GM23338 (cell line): ENCODE measurements around the gene PARVA. TPM values are rescaled to one million over a fixed set of nuclear protein-coding genes. Genes with fewer than 3 reads are reported as not detected.

Experiments used
- ATAC-seq: fragments of 200-7000 bp; cut with Tn5 transposase; 3 replicates; pipeline ENCODE4 v1.9.1; 2020
- DNase-seq: peaks from one replicate; pipeline ENCODE4 v3.0.0-alpha.2; 2015; ENCODE audit warnings: low spot score
- H2AFZ ChIP-seq: fragments of 200-600 bp; sonication (generic); 2 replicates; pipeline ENCODE4 v1.8.0; 2016; ENCODE audit warnings: antibody characterized with exemption, mild to moderate bottlenecking, moderate library complexity
- H3F3A ChIP-seq: fragments of 200-600 bp; sonication (generic); replicated peaks from 2 replicates; pipeline ENCODE4 v1.8.0; 2017; ENCODE audit warnings: antibody characterized with exemption, mixed run types, low read depth
- H3K27ac ChIP-seq: fragments of 200-600 bp; sonication (generic); 2 replicates; pipeline ENCODE4 v1.6.1; 2016; ENCODE audit warnings: low read depth
- H3K27me3 ChIP-seq: fragments of 200-600 bp; sonication (generic); 2 replicates; pipeline ENCODE4 v1.8.0; 2016; ENCODE audit warnings: mild to moderate bottlenecking, mixed run types, moderate library complexity; ENCODE audit not compliant: insufficient read depth
- H3K36me3 ChIP-seq: fragments of 200-600 bp; sonication (generic); 2 replicates; pipeline ENCODE4 v1.8.0; 2016; ENCODE audit warnings: mild to moderate bottlenecking; ENCODE audit not compliant: insufficient read depth
- H3K4me1 ChIP-seq: fragments of 200-600 bp; sonication (generic); 2 replicates; pipeline ENCODE4 v1.8.0; 2016; ENCODE audit warnings: mild to moderate bottlenecking, moderate library complexity; ENCODE audit not compliant: insufficient read depth
- H3K4me2 ChIP-seq: fragments of 200-600 bp; sonication (generic); 2 replicates; pipeline ENCODE4 v1.7.1; 2017; ENCODE audit warnings: mixed run types
- H3K4me3 ChIP-seq: fragments of 200-600 bp; sonication (generic); 2 replicates; pipeline ENCODE4 v1.6.1; 2016; ENCODE audit warnings: mixed run types
- H3K79me2 ChIP-seq: fragments of 200-600 bp; sonication (generic); replicated peaks from 2 replicates; pipeline ENCODE4 v1.8.0; 2017; ENCODE audit warnings: mild to moderate bottlenecking; ENCODE audit not compliant: insufficient read depth
- H3K9me2 ChIP-seq: fragments of 200-600 bp; sonication (generic); 2 replicates; pipeline ENCODE4 v1.8.0; 2017; ENCODE audit not compliant: insufficient read depth
- H4K20me1 ChIP-seq: fragments of 200-600 bp; sonication (generic); replicated peaks from 2 replicates; pipeline ENCODE4 v1.8.0; 2017; ENCODE audit warnings: mild to moderate bottlenecking; ENCODE audit not compliant: insufficient read depth
- H3K27ac Mint-ChIP-seq: 2 replicates; pipeline ENCODE4 v1.8.0; 2020; ENCODE audit warnings: inconsistent platforms, mild to moderate bottlenecking, moderate library complexity, mixed read lengths
- H3K27me3 Mint-ChIP-seq: 3 replicates; pipeline ENCODE4 v1.8.0; 2022; ENCODE audit warnings: low read depth, mild to moderate bottlenecking, moderate library complexity, mixed read lengths, inconsistent platforms; ENCODE audit not compliant: insufficient read depth, poor library complexity
- H3K36me3 Mint-ChIP-seq: 3 replicates; pipeline ENCODE4 v1.8.0; 2021; ENCODE audit warnings: low read depth, mild to moderate bottlenecking, inconsistent platforms, moderate library complexity, mixed read lengths
- H3K4me1 Mint-ChIP-seq: 3 replicates; pipeline ENCODE4 v1.8.0; 2020; ENCODE audit warnings: mild to moderate bottlenecking, inconsistent platforms, mixed read lengths
- H3K4me3 Mint-ChIP-seq: 3 replicates; pipeline ENCODE4 v1.8.0; 2021; ENCODE audit warnings: moderate library complexity, mild to moderate bottlenecking, inconsistent platforms, mixed read lengths
- H3K9me3 Mint-ChIP-seq: 3 replicates; pipeline ENCODE4 v1.8.0; 2020; ENCODE audit warnings: moderate library complexity, mild to moderate bottlenecking, inconsistent platforms, mixed read lengths
- CREB1 ChIP-seq: fragments of 250-450 bp; sonication (Bioruptor Pico); IDR thresholded peaks from 2 replicates; pipeline ENCODE4 v1.5.0; 2020; ENCODE audit warnings: low read depth, mild to moderate bottlenecking, moderate library complexity
- JUNB ChIP-seq: IDR thresholded peaks from one replicate; pipeline ENCODE4 v1.6.1; 2016; ENCODE audit warnings: antibody characterized with exemption; ENCODE audit not compliant: unreplicated experiment
- REST ChIP-seq: IDR thresholded peaks from one replicate; pipeline ENCODE4 v1.6.1; 2018; ENCODE audit warnings: antibody characterized with exemption; ENCODE audit not compliant: unreplicated experiment
- polyA plus RNA-seq: library from polyadenylated mRNA; unstranded; fragments of >200 nt; fragmentation: Nextera tagmentation; extraction: Ambion mirVana; gene quantifications from 2 replicates; pipeline ENCODE4 v1.2.1, GENCODE V29; 2016
- total RNA-seq: library from RNA; depleted of rRNA; stranded (reverse); fragments of >200 nt; shearing (Covaris generic); gene quantifications from 2 replicates; pipeline ENCODE4 v1.2.3, GENCODE V29; 2014
- TF ChIP-seq, protein P1 (sequence below): fragments of 250-450 bp; sonication (Bioruptor Pico); IDR thresholded peaks from 2 replicates; pipeline ENCODE4 v1.5.0; 2020; ENCODE audit warnings: mild to moderate bottlenecking, moderate library complexity
- TF ChIP-seq, protein P2 (sequence below): IDR thresholded peaks from 2 replicates; pipeline ENCODE4 v1.6.1; 2016; ENCODE audit warnings: antibody characterized with exemption

Gene PARVA
- total and polyA plus RNA-seq, 2 experiments from 2014 or later, result 5.8 to 6.9 TPM

DNA sequence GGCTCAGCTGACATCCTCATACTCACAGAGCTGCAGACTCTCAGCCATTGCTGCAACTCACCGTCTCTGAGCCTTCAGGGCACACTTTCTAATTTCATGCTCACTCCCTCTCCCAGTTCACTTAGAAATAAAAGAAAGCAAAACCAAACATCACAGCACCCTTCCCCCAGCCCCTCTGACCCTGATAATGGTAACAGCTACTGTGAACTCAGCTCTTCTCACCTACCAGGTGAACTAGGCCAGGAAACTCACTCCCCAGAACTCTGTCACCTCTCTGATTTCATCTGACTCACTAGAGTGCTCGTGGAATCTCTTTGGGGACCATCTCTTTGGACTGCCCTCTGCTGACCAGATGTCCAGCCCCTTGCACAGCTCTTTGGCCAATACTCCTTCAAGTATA, 14.5 kb upstream of the PARVA start (continued):
- TF ChIP-seq, protein P1, sequence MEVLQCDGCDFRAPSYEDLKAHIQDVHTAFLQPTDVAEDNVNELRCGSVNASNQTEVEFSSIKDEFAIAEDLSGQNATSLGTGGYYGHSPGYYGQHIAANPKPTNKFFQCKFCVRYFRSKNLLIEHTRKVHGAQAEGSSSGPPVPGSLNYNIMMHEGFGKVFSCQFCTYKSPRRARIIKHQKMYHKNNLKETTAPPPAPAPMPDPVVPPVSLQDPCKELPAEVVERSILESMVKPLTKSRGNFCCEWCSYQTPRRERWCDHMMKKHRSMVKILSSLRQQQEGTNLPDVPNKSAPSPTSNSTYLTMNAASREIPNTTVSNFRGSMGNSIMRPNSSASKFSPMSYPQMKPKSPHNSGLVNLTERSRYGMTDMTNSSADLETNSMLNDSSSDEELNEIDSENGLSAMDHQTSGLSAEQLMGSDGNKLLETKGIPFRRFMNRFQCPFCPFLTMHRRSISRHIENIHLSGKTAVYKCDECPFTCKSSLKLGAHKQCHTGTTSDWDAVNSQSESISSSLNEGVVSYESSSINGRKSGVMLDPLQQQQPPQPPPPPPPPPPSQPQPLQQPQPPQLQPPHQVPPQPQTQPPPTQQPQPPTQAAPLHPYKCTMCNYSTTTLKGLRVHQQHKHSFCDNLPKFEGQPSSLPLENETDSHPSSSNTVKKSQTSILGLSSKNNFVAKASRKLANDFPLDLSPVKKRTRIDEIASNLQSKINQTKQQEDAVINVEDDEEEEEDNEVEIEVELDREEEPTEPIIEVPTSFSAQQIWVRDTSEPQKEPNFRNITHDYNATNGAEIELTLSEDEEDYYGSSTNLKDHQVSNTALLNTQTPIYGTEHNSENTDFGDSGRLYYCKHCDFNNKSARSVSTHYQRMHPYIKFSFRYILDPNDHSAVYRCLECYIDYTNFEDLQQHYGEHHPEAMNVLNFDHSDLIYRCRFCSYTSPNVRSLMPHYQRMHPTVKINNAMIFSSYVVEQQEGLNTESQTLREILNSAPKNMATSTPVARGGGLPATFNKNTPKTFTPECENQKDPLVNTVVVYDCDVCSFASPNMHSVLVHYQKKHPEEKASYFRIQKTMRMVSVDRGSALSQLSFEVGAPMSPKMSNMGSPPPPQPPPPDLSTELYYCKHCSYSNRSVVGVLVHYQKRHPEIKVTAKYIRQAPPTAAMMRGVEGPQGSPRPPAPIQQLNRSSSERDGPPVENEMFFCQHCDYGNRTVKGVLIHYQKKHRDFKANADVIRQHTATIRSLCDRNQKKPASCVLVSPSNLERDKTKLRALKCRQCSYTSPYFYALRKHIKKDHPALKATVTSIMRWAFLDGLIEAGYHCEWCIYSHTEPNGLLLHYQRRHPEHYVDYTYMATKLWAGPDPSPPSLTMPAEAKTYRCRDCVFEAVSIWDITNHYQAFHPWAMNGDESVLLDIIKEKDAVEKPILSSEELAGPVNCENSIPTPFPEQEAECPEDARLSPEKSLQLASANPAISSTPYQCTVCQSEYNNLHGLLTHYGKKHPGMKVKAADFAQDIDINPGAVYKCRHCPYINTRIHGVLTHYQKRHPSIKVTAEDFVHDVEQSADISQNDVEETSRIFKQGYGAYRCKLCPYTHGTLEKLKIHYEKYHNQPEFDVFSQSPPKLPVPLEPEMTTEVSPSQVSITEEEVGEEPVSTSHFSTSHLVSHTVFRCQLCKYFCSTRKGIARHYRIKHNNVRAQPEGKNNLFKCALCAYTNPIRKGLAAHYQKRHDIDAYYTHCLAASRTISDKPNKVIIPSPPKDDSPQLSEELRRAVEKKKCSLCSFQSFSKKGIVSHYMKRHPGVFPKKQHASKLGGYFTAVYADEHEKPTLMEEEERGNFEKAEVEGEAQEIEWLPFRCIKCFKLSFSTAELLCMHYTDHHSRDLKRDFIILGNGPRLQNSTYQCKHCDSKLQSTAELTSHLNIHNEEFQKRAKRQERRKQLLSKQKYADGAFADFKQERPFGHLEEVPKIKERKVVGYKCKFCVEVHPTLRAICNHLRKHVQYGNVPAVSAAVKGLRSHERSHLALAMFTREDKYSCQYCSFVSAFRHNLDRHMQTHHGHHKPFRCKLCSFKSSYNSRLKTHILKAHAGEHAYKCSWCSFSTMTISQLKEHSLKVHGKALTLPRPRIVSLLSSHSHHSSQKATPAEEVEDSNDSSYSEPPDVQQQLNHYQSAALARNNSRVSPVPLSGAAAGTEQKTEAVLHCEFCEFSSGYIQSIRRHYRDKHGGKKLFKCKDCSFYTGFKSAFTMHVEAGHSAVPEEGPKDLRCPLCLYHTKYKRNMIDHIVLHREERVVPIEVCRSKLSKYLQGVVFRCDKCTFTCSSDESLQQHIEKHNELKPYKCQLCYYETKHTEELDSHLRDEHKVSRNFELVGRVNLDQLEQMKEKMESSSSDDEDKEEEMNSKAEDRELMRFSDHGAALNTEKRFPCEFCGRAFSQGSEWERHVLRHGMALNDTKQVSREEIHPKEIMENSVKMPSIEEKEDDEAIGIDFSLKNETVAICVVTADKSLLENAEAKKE, result no peak
- TF ChIP-seq JUNB, result no peak
- TF ChIP-seq, protein P2, sequence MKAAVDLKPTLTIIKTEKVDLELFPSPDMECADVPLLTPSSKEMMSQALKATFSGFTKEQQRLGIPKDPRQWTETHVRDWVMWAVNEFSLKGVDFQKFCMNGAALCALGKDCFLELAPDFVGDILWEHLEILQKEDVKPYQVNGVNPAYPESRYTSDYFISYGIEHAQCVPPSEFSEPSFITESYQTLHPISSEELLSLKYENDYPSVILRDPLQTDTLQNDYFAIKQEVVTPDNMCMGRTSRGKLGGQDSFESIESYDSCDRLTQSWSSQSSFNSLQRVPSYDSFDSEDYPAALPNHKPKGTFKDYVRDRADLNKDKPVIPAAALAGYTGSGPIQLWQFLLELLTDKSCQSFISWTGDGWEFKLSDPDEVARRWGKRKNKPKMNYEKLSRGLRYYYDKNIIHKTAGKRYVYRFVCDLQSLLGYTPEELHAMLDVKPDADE, result no peak

GRCh38 chr11:12363373-12363772, 14.0 kb upstream of the PARVA start:
- no peak for DNase-seq
- no peak overlapping the region for H3K4me3 ChIP-seq
- no peaks in the 10 kb centered on the region for H3K27me3 Mint-ChIP-seq
- TF ChIP-seq CREB1 (CRISPR knock-in tag) (no peak), REST (no peak)

More at GRCh38 chr11:12363373-12363772, 14.0 kb upstream of the PARVA start:
- Histone ChIP-seq H2AFZ (no peak overlapping the region), H3K27me3 (no peaks in the 10 kb centered on the region), H3K79me2 (no peaks in the 10 kb centered on the region), H3K4me2 (no peak overlapping the region), H3K36me3 (no peaks in the 10 kb centered on the region), H3K9me2 (no peaks in the 10 kb centered on the region), H3K27ac (no peak overlapping the region), H3K4me1 (peaks cover 13% of the 10 kb centered on the region), H3F3A (no peaks in the 10 kb centered on the region), H4K20me1 (no peaks in the 10 kb centered on the region)
- peaks cover 24% of the 10 kb centered on the region; the same call in 2 of the 3 replicates for H3K4me1 Mint-ChIP-seq
- no peak overlapping the region for H3K4me3 Mint-ChIP-seq
- H3K27ac Mint-ChIP-seq, result no peak overlapping the region
- ATAC-seq, result no peak
- H3K36me3 Mint-ChIP-seq, result peaks cover 14% of the 10 kb centered on the region; the same call in 2 of the 3 replicates
- peaks cover 21% of the 10 kb centered on the region for H3K9me3 Mint-ChIP-seq
